Measurements from ENCODE around the gene CNOT10.
A peak's percentile ranks its signal among the peaks of the same experiment; 100 is the strongest.
"Not testable (repeated sequence)": the region's sequence is repeated elsewhere in the genome, so short reads cannot be mapped to it uniquely, and the experiment has no call there.

CNOT10 gene, protein sequence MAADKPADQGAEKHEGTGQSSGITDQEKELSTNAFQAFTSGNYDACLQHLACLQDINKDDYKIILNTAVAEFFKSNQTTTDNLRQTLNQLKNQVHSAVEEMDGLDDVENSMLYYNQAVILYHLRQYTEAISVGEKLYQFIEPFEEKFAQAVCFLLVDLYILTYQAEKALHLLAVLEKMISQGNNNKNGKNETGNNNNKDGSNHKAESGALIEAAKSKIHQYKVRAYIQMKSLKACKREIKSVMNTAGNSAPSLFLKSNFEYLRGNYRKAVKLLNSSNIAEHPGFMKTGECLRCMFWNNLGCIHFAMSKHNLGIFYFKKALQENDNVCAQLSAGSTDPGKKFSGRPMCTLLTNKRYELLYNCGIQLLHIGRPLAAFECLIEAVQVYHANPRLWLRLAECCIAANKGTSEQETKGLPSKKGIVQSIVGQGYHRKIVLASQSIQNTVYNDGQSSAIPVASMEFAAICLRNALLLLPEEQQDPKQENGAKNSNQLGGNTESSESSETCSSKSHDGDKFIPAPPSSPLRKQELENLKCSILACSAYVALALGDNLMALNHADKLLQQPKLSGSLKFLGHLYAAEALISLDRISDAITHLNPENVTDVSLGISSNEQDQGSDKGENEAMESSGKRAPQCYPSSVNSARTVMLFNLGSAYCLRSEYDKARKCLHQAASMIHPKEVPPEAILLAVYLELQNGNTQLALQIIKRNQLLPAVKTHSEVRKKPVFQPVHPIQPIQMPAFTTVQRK

DNA sequence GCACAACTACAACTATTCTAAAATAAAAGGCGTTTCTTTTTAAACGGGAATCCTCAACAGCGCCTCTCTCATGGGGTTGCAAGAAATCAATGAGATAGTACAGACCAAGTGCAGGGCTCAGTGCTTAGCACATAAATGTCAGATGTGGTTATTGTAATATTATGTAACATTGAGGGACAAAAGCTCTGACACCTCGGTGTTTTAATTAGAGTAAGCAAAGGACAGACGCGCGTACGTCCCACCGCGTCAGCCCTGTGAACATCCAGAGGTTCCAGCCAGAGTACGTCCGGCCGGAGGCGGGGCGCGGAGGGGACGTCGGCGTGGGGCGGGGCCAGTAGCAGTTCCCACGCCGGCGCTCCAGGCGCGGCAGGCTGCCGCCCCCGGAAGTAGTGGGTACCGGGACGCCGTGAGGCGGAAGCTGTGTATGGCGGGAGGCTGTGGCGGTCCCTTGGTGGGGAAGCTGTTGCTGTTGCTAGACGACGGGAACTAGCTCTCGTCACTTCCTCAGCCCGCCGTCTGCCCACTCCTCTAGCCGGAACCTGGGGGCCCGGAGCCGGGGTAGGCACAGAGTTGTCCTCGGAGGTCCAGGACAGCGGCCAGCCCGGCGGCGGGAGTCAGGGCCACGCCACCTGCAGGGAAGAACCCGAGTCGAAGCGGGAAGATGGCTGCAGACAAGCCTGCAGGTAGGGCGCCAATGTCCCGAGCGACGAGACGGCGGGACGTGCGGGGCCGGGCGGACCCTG is at the start of gene CNOT10:
TSS of gene CNOT10 (plus strand) at position 389 of the 743 bp plus-strand sequence. CDS start at position 662, 273 bp downstream.
- DNase-seq = peak; percentile 92

GRCh38 chr3:32640939-32641338 is 44.0 kb upstream of the CNOT10 start:
- no peak for DNase-seq

DNA sequence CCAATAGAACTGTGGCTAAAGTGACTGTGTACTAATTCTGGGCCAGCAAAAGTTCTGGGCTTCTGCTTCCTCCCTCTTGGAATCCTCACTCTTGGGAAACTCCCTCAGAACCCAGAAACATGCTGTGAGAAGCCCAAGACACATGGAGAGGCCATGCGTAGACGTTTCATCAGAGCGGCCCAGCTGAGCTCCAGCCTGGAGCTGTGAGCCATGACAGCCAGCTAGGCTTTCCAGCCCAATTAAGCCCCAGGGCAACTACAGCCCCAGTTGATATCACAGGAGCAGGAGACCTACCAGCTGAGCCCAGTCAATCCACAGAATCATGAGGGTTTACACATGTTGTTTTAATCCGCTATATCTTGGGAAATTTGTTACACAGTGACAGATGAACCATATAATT is 43.6 kb upstream of the CNOT10 start:
- DNase-seq = no peak

- no peak for DNase-seq
Observed at GRCh38 chr3:32643354-32643753, 41.6 kb upstream of the CNOT10 start.

GRCh38 chr3:32643816-32644215 is 41.2 kb upstream of the CNOT10 start:
- no peak for DNase-seq

DNA sequence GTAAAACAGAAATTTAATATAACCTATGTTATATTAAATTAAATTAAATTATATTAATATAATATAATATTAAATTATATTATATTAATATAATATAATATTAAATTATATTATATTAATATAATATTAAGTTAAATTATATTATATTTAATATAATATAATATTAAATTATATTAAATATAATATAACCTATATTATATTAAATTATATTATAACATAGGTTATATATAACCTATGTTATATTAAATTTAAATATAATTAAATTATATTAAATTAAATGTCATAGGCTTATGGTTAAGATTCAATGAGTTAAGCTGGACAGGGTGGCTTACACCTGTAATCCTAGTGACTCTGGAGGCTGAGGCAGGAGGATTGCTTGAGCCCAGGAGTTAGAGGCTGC is 40.6 kb upstream of the CNOT10 start:
- DNase-seq = no peak

GRCh38 chr3:32646761-32647160 is 38.2 kb upstream of the CNOT10 start:
- DNase-seq = no peak

GRCh38 chr3:32652337-32653100 is 32.5 kb upstream of the CNOT10 start:
- not testable (repeated sequence) for DNase-seq

- no peak for DNase-seq
Observed at GRCh38 chr3:32655167-32655566, 29.8 kb upstream of the CNOT10 start.

GRCh38 chr3:32660634-32661033 is 24.4 kb upstream of the CNOT10 start:
- no peak for DNase-seq

- no peak for DNase-seq
Observed at GRCh38 chr3:32662647-32663046, 22.3 kb upstream of the CNOT10 start.

- not testable (repeated sequence) for DNase-seq
Observed at GRCh38 chr3:32664630-32665075, 20.3 kb upstream of the CNOT10 start.

GRCh38 chr3:32667072-32667582 is 17.9 kb upstream of the CNOT10 start:
- DNase-seq = no peak

GRCh38 chr3:32669226-32669625 is 15.8 kb upstream of the CNOT10 start:
- DNase-seq = not testable (repeated sequence)

- not testable (repeated sequence) for DNase-seq
Observed at GRCh38 chr3:32673730-32674129, 11.3 kb upstream of the CNOT10 start.

DNA sequence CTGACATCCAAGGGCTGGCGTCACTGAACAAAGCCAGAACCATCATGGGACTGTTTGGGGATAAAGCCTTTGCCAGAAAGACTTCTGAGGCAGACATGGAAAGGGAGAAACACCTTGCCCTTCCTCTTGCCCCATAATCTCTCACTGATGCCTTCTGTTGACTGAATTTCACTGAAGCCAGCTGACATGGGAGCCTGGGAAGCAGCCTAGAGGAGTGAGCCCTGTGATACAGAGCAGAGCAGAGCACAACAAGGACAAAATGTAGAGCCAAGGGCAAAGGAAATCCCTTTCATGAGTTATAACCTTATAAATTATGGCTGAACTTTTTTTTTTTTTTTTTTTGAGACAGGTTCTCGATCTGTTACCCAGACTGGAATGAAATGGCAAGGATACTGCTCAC is 9.8 kb upstream of the CNOT10 start:
- DNase-seq = no peak

GRCh38 chr3:32675650-32676049 is 9.3 kb upstream of the CNOT10 start:
- DNase-seq = no peak

DNA sequence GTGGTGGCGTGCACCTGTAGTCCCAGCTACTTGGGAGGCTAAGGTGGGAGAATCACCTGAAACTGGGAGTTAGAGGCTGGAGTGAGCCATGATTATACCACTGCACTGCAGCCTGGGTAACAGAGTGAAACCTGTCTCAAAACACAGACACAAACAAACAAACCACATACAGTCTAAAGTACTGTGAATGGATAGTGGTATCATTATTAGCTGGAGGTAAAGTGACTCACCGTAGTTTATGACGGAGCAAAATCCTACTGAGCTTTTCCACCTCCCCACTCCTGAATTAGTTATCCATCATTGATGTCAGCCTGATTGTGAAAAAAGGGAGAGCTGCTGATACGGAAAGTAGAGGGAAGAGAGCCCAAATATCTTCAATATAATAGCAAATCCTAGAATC is 3.2 kb upstream of the CNOT10 start:
- DNase-seq = no peak

DNA sequence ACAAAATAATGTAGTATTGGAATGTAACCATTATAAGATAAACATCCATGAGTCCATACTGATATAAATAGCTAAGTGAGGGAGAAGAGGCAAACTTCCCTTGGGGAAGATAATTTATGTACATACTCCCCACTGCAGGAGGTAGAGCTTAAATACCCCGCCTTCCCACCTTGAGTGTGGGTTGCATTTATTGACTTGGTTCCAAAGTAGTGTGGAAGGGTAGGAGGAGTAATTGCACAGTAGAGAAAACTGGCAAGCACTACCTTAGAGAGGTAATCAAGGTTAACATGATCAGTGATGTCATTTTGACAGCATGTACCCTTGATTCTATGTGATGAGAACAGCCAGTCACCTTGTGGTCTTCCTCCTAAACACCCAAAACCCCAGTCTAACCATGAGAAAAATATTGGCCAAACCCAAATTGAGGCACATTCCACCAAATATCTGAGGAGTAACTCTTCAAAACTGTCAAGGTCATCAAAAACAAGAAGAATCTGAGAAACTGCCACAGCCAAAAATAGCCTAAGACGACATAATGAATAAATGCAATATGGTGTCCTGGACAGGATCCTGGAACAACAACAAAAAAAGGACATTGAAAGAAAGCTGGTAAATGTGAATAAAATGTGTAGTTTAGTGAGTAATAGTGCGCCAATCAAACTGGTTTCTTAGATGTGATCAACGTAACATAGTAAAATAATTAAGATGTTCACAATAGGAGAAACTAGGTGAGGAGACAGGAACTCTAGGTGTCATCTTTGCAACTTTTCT is 774 bp upstream of the CNOT10 start:
- no peak for DNase-seq

DNA sequence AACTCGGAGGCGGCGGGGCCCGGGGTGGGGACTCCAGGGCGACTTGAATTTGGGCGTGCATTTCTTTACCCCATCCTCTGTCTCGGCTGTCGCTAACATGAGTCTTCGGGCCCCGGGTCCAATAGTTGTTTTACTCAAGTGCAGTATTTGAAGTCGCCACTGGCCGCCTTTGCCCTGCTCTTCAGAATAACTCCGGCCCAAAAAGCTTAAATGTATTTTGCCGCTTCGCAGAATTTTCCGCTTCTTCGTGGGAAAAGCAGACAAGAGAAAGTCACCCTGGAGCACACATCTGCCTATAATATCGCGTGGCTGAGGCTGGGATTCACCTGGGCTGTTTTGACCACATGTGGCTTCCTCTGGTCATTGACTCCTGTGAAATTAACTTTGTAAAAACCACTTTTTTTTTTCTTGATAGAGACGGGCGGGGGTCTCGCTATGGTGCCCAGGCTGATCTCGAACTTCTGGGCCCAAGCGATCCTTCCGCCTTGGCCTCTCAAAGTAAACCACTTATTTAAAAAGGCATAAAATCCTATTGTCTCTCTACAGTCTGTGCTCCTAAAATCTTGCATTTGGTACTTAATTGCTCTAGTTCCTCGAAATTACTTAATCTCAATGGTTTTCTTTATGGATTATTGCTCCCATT is 676 bp downstream of the CNOT10 start:
- no peak for DNase-seq

DNA sequence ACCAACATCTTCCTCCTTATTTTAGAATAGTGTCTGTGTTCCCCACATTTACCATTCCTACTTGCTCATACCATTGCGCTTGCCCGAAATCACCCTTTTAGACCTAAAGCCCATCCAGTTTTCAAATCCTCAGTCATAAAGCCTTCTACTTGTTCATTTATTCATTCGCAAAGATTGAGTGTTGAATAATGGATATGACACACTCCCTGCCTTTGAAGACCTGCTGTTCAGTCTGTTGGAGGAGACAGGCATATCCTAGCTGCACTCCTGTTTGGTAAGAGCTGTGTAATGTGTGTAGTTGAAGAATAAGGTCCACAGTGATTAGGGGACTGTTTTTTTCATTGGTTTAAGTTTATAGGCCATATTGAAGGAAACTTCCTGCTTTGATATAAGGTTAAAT is 1.7 kb downstream of the CNOT10 start:
- DNase-seq = no peak

All from activated CD4-positive, alpha-beta T cell treated with anti-CD3 and anti-CD28 coated beads for 1 hour (primary cell).